AG04449 (cell line): Measurements from ENCODE around the gene RSPRY1.

Experiments used
- CTCF ChIA-PET: fragments of 350-600 bp; formaldehyde crosslinking; extraction: SDS; loops from one replicate; lab custom pipeline; 2021; ENCODE audit warnings: antibody characterized with exemption; lab: Yijun Ruan, JAX
- POLR2A ChIA-PET: fragments of 400-600, 350-600 bp; formaldehyde crosslinking; extraction: SDS; loops from one replicate; lab custom pipeline; 2020; ENCODE audit warnings: antibody characterized with exemption, inconsistent platforms; lab: Yijun Ruan, JAX
- DNase-seq: peaks from one replicate; pipeline ENCODE4 v3.0.0-alpha.2; 2010; ENCODE audit warnings: low read depth, low spot score
- H3K4me3 ChIP-seq: 2 replicates; pipeline ENCODE4 v1.5.1; 2011; ENCODE audit warnings: low read depth, mild to moderate bottlenecking, control low read depth, low read length
- CTCF ChIP-seq: IDR thresholded peaks from one replicate; pipeline ENCODE4 v1.5.1; 2011; ENCODE audit warnings: mild to moderate bottlenecking, moderate library complexity, low read length, control low read depth, inconsistent platforms; ENCODE audit not compliant: insufficient read depth; ENCODE audit errors: missing control alignments

The RSPRY1 gene

GRCh38 chr16:57178196-57178595, 7.9 kb upstream of the RSPRY1 start:
- ChIA-PET POLR2A (no interaction called here), CTCF (interaction anchor here (1.3 to 8.6 kb wide), 2 partner anchors 9 to 95 kb away, joined by 4 to 43 read pairs; no protein-coding TSS in a partner anchor)
- H3K4me3 ChIP-seq = no peak overlapping the region
- TF ChIP-seq CTCF = no peak
- DNase-seq = no peak

- no peak for TF ChIP-seq CTCF
- H3K4me3 ChIP-seq = no peak overlapping the region
- ChIA-PET CTCF (interaction anchor here (1.3 to 8.6 kb wide), 2 partner anchors 10 to 95 kb away, joined by 4 to 43 read pairs; no protein-coding TSS in a partner anchor), POLR2A (no interaction called here)
- DNase-seq = no peak
These were observed 7.3 kb upstream of the RSPRY1 start for GRCh38 chr16:57178793-57179212.

- CTCF ChIA-PET = interaction anchor here (0.9 to 8.6 kb wide), 7 partner anchors 10 to 239 kb away, joined by 3 to 43 read pairs (median 4); partner anchors contain the start of gene CPNE2
- DNase-seq = no peak
- POLR2A ChIA-PET = no interaction called here
- no peak for TF ChIP-seq CTCF
- H3K4me3 ChIP-seq = no peak overlapping the region
These were observed 6.8 kb upstream of the RSPRY1 start for GRCh38 chr16:57179215-57179828.

- DNase-seq = no peak
- POLR2A ChIA-PET = no interaction called here
- no peak overlapping the region for H3K4me3 ChIP-seq
- TF ChIP-seq CTCF = no peak
- CTCF ChIA-PET = interaction anchor here (0.6 to 8.6 kb wide), 6 partner anchors 11 to 107 kb away, joined by 3 to 43 read pairs (median 5); partner anchors contain the start of gene CPNE2
These were observed 2.0 kb upstream of the RSPRY1 start for GRCh38 chr16:57184113-57184512.

- POLR2A ChIA-PET = interaction anchor here (1.4 kb wide), 1 partner anchor 60 kb away, joined by 11 read pairs; the partner anchor contains the start of gene ARL2BP
- CTCF ChIA-PET = interaction anchor here (0.6 to 8.6 kb wide), 3 partner anchors 92 to 106 kb away, joined by 3 to 43 read pairs (median 12); partner anchors contain the start of gene CPNE2
- no peak for TF ChIP-seq CTCF
- no peak for DNase-seq
- H3K4me3 ChIP-seq = peak overlapping the region; percentile 98
These were observed 1.2 kb upstream of the RSPRY1 start for GRCh38 chr16:57184887-57185445.

GRCh38 chr16:57185446-57185944, 634 bp upstream of the RSPRY1 start:
- POLR2A ChIA-PET = interaction anchor here (0.6 to 1.4 kb wide), 3 partner anchors 9 to 275 kb away, joined by 3 to 11 read pairs (median 7); partner anchors contain the start of gene ARL2BP

More at GRCh38 chr16:57185446-57185944, 634 bp upstream of the RSPRY1 start:
- DNase-seq = no peak
- TF ChIP-seq CTCF = no peak
- CTCF ChIA-PET = interaction anchor here (0.6 to 8.6 kb wide), 6 partner anchors 15 to 334 kb away, joined by 3 to 43 read pairs (median 4); partner anchors contain the start of gene CPNE2
- H3K4me3 ChIP-seq = peak overlapping the region; percentile 98
